Suprapubic skin (tissue), 4 donors: Measurements from ENCODE around the gene TBC1D2B.
"Not testable (repeated sequence)": the region's sequence is repeated elsewhere in the genome, so short reads cannot be mapped to it uniquely, and the experiment has no call there.

Experiments used
- POLR2A ChIP-seq, 2 donors: fragments of 450-650 bp; IDR thresholded peaks; one replicate each; pipeline ENCODE4 v1.6.1; 2017; ENCODE audit warnings: antibody characterized with exemption in 2 of 2, mild to moderate bottlenecking in 2 of 2, moderate library complexity in 2 of 2
- POLR2AphosphoS5 ChIP-seq, 3 donors: sonication (generic); formaldehyde crosslinking; IDR thresholded peaks; one replicate each; pipeline ENCODE4 v1.6.1; 2017; ENCODE audit warnings: antibody characterized with exemption in 3 of 3
- TF ChIP-seq, protein P1 (sequence below), 2 donors: fragments of 200-600 bp in 1 of 2; fragments of 450-650 bp in 1 of 2; sonication (generic) in 1 of 2; IDR thresholded peaks; one replicate each; pipeline ENCODE4 v1.5.1; 2016 to 2019; ENCODE audit warnings: antibody characterized with exemption in 2 of 2, mild to moderate bottlenecking in 1 of 2, moderate library complexity in 1 of 2

- TF ChIP-seq, protein P1, sequence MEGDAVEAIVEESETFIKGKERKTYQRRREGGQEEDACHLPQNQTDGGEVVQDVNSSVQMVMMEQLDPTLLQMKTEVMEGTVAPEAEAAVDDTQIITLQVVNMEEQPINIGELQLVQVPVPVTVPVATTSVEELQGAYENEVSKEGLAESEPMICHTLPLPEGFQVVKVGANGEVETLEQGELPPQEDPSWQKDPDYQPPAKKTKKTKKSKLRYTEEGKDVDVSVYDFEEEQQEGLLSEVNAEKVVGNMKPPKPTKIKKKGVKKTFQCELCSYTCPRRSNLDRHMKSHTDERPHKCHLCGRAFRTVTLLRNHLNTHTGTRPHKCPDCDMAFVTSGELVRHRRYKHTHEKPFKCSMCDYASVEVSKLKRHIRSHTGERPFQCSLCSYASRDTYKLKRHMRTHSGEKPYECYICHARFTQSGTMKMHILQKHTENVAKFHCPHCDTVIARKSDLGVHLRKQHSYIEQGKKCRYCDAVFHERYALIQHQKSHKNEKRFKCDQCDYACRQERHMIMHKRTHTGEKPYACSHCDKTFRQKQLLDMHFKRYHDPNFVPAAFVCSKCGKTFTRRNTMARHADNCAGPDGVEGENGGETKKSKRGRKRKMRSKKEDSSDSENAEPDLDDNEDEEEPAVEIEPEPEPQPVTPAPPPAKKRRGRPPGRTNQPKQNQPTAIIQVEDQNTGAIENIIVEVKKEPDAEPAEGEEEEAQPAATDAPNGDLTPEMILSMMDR (IDR thresholded peaks at IDR 0.05), result not testable (repeated sequence)
- not testable (repeated sequence) for TF ChIP-seq POLR2A, POLR2AphosphoS5 (IDR thresholded peaks at IDR 0.05)
These were observed 123.6 kb downstream of the TBC1D2B start for GRCh38 chr15:77953926-77954325.
